K562 (cell line): ENCODE data around the gene FHIT. TPM values are rescaled to one million over a fixed set of nuclear protein-coding genes. Genes with fewer than 3 reads are reported as not detected.

Experiments used
- ATAC-seq: fragments of 200-7000 bp; cut with Tn5 transposase; 3 replicates; pipeline ENCODE4 v1.9.1; 2020; ENCODE audit warnings: moderate library complexity
- BruUV-seq: library from RNA; stranded (reverse); fragments of 400-500 nt; replicated peaks from 2 replicates; lab custom pipeline; 2021; lab: Mats Ljungman, UMichigan
- CTCF ChIA-PET: fragments of 300-600 bp; formaldehyde crosslinking; extraction: SDS; loops from one replicate; lab custom pipeline; 2021; ENCODE audit warnings: low intra/inter-chr PET ratio; lab: Yijun Ruan, JAX
- POLR2A ChIA-PET: fragments of 300-600, 350-650 bp; sonication (Branson Sonifier 250); formaldehyde crosslinking; extraction: SDS; loops from one replicate; lab custom pipeline; 2021; ENCODE audit warnings: antibody characterized with exemption, inconsistent platforms; lab: Yijun Ruan, JAX
- DNase-seq, 4 experiments: peaks; one replicate each; pipeline versions ENCODE4 v3.0.0 to v3.0.0-alpha.2; 2011 to 2018; ENCODE audit warnings: low spot score in 3 of 4, mixed read lengths in 3 of 4; ENCODE audit errors: extremely low read depth in 1 of 4
- FAIRE-seq: peaks from 2 replicates; lab custom pipeline; 2011; peaks lifted over from hg19 to GRCh38; lab: Jason Lieb, UNC
- H2AFZ ChIP-seq: 2 replicates; pipeline ENCODE4 v1.6.0; 2011; ENCODE audit warnings: low read depth, low read length, control low read depth, inconsistent platforms
- H3K27ac ChIP-seq: fragments of 200-600 bp; 3 replicates; pipeline ENCODE4 v1.8.0; 2011; ENCODE audit warnings: low read depth, mild to moderate bottlenecking, control low read depth, inconsistent platforms, low read length, moderate library complexity, mixed read lengths; ENCODE audit errors: extremely low read depth
- H3K27me3 ChIP-seq, 2 experiments: fragments of 300-600 bp in 1 of 2; 2 replicates in 1 of 2; 3 replicates in 1 of 2; pipeline versions ENCODE4 v1.6.0 to v1.8.0; 2011; ENCODE audit warnings: inconsistent platforms in 2 of 2, low read length in 2 of 2, mild to moderate bottlenecking in 1 of 2, mixed read lengths in 1 of 2, moderate library complexity in 1 of 2; ENCODE audit not compliant: control insufficient read depth in 2 of 2, insufficient read depth in 2 of 2
- H3K36me3 ChIP-seq: fragments of 300-600 bp; 3 replicates; pipeline ENCODE4 v1.8.0; 2011; ENCODE audit warnings: mild to moderate bottlenecking, low read length, inconsistent platforms; ENCODE audit not compliant: control insufficient read depth, insufficient read depth
- H3K4me1 ChIP-seq, 2 experiments: fragments of 200-600 bp in 1 of 2; replicated peaks in 1 of 2; 2 replicates in 1 of 2; 3 replicates in 1 of 2; pipeline versions ENCODE4 v1.5.1 to v1.8.0; 2011; ENCODE audit warnings: inconsistent platforms in 2 of 2, low read length in 2 of 2, mild to moderate bottlenecking in 1 of 2, mixed read lengths in 1 of 2, moderate library complexity in 1 of 2; ENCODE audit not compliant: control insufficient read depth in 2 of 2, insufficient read depth in 2 of 2
- H3K4me2 ChIP-seq: 2 replicates; pipeline ENCODE4 v1.6.1; 2011; ENCODE audit warnings: low read length, control low read depth, inconsistent platforms, mixed read lengths; ENCODE audit not compliant: insufficient read depth
- H3K4me3 ChIP-seq: fragments of 200-600 bp; sonication (generic), shearing (Covaris generic); 2 replicates; pipeline ENCODE4 v1.5.1; 2016; ENCODE audit warnings: control low read depth, inconsistent platforms
- H3K79me2 ChIP-seq: fragments of 200-600 bp; 3 replicates; pipeline ENCODE4 v1.8.0; 2011; ENCODE audit warnings: low read length, inconsistent platforms; ENCODE audit not compliant: control insufficient read depth, insufficient read depth
- H3K9ac ChIP-seq, 2 experiments: 2 replicates each; pipeline versions ENCODE4 v1.6.0 to v1.6.1; 2011; ENCODE audit warnings: low read depth in 2 of 2, low read length in 2 of 2, control low read depth in 1 of 2, inconsistent platforms in 1 of 2, mild to moderate bottlenecking in 1 of 2, mixed read lengths in 1 of 2; ENCODE audit not compliant: insufficient read depth in 1 of 2
- H3K9me1 ChIP-seq: one replicate; pipeline ENCODE4 v1.6.0; 2011; ENCODE audit warnings: inconsistent platforms, mild to moderate bottlenecking, low read length, moderate library complexity; ENCODE audit not compliant: control insufficient read depth, insufficient read depth
- H3K9me3 ChIP-seq: replicated peaks from 2 replicates; pipeline ENCODE4 v1.5.1; 2011; ENCODE audit warnings: low read depth, low read length, inconsistent platforms; ENCODE audit not compliant: control insufficient read depth, insufficient read depth
- H4K20me1 ChIP-seq: replicated peaks from 2 replicates; pipeline ENCODE4 v1.6.1; 2011; ENCODE audit warnings: low read length, inconsistent platforms, mixed read lengths; ENCODE audit not compliant: control insufficient read depth, insufficient read depth
- CBX8 ChIP-seq: fragments of 200-600 bp; sonication (generic); IDR thresholded peaks from 2 replicates; pipeline ENCODE4 v1.6.1; 2012; ENCODE audit warnings: borderline replicate concordance, mixed run types, low read depth, mild to moderate bottlenecking, moderate library complexity, mixed read lengths, low read length, control low read depth, inconsistent platforms; ENCODE audit not compliant: poor library complexity, severe bottlenecking; ENCODE audit errors: extremely low read depth
- GTF2F1 ChIP-seq: IDR thresholded peaks from 2 replicates; pipeline ENCODE4 v1.6.1; 2011; ENCODE audit warnings: low read depth, low read length, improper control_type of control experiment
- MIER1 ChIP-seq: fragments of 450-650 bp; IDR thresholded peaks from 2 replicates; pipeline ENCODE4 v1.6.1; 2016; ENCODE audit warnings: antibody characterized with exemption, mild to moderate bottlenecking, low read depth
- TCF3 ChIP-seq: sonication (generic); formaldehyde crosslinking; IDR thresholded peaks from 2 replicates; pipeline ENCODE4 v1.4.0; 2020; ENCODE audit warnings: mild to moderate bottlenecking, missing genetic modification reagents
- ZC3H11A ChIP-seq: IDR thresholded peaks from 2 replicates; pipeline ENCODE4 v1.6.1; 2012; ENCODE audit warnings: low read depth, low read length, improper control_type of control experiment
- ZNF224 ChIP-seq: sonication (generic); formaldehyde crosslinking; IDR thresholded peaks from 2 replicates; pipeline ENCODE4 v1.8.0; 2022; ENCODE audit warnings: mild to moderate bottlenecking, missing genetic modification reagents
- ZNF583 ChIP-seq: fragments of 250-450 bp; sonication (Bioruptor Pico); IDR thresholded peaks from 2 replicates; pipeline ENCODE4 v1.4.0; 2020
- WGBS: fragments of 100-300 bp; shearing (Covaris generic); methylation state at CpG from one replicate; pipeline ENCODE4 v1.1.6; 2016; ENCODE audit warnings: low coverage, mixed read lengths; ENCODE audit not compliant: insufficient coverage; ENCODE audit errors: missing lambda C conversion rate; 5-methylcytosine and 5-hydroxymethylcytosine counted together
- in situ Hi-C: fragments of 300-500 bp; cut with MboI; formaldehyde crosslinking; loops from 4 replicates; pipeline ENCODE4 v1.15.0; 2018; ENCODE audit warnings: inconsistent platforms, mixed read lengths
- intact Hi-C: fragments of 100-400 bp; cut with micrococcal nuclease; formaldehyde crosslinking; loops from 2 replicates; pipeline ENCODE4 v1.14.2; 2022
- polyA plus RNA-seq, 8 experiments: library from polyadenylated mRNA; depleted of rRNA in 4 of 8; stranded (reverse) in 5 of 8; unstranded in 3 of 8; fragments of >200 nt; fragmentation: Nextera tagmentation in 2 of 8; fragmentation: Illumina TruSeq in 1 of 8; extraction: Ambion mirVana in 2 of 8; extraction: Trizol in 1 of 8; gene quantifications; 2 replicates each; pipeline versions ENCODE4 v1.2.1 to v1.2.3, GENCODE V29; 2011 to 2014; ENCODE audit warnings: inconsistent platforms in 1 of 8, missing spikeins in 1 of 8
- total RNA-seq, 7 experiments: library from RNA; depleted of rRNA in 6 of 7; stranded (reverse); fragments of >200 nt in 6 of 7; fragmentation: Illumina TruSeq in 2 of 7; extraction: Trizol in 2 of 7; gene quantifications; 2 replicates each; pipeline versions ENCODE4 v1.2.1 to v1.2.3, GENCODE V29; 2011 to 2021; ENCODE audit warnings: low replicate concordance in 1 of 7
- TF ChIP-seq, protein P1 (sequence below): sonication (generic); formaldehyde crosslinking; IDR thresholded peaks from 2 replicates; pipeline ENCODE4 v1.8.1; 2022; ENCODE audit warnings: missing genetic modification reagents
- TF ChIP-seq, protein P2 (sequence below): fragments of 250-450 bp; sonication (Bioruptor Pico); IDR thresholded peaks from 2 replicates; pipeline ENCODE4 v1.9.0; 2021; ENCODE audit warnings: mild to moderate bottlenecking
- TF ChIP-seq, protein P3 (sequence below): IDR thresholded peaks from 2 replicates; pipeline ENCODE4 v1.6.1; 2011; ENCODE audit not compliant: insufficient read length; ENCODE audit errors: extremely low read depth
- TF ChIP-seq, protein P4 (sequence below): fragments of 250-450 bp; sonication (Bioruptor Pico); IDR thresholded peaks from 2 replicates; pipeline ENCODE4 v1.8.0; 2022; ENCODE audit warnings: moderate library complexity, mild to moderate bottlenecking, inconsistent platforms
- TF ChIP-seq, protein P5 (sequence below): fragments of 450-650 bp; formaldehyde crosslinking; IDR thresholded peaks from 2 replicates; pipeline ENCODE4 v1.4.0; 2022; ENCODE audit warnings: missing genetic modification characterization
- TF ChIP-seq, protein P6 (sequence below): IDR thresholded peaks from 3 replicates; pipeline ENCODE4 v1.6.1; 2011; ENCODE audit warnings: borderline replicate concordance, mild to moderate bottlenecking, moderate library complexity; ENCODE audit not compliant: insufficient read length; ENCODE audit errors: extremely low read depth
- TF ChIP-seq, protein P7 (sequence below): fragments of 250-450 bp; sonication (Bioruptor Pico); IDR thresholded peaks from 2 replicates; pipeline ENCODE4 v1.4.0; 2020; ENCODE audit warnings: mild to moderate bottlenecking, moderate library complexity

The FHIT gene
- total and polyA plus RNA-seq, 9 of the 15 experiments (the other 6 are each of a cell fraction or from before 2014, with no cell fraction given) = 1.7 to 9.1 (median 4.3) TPM

DNA sequence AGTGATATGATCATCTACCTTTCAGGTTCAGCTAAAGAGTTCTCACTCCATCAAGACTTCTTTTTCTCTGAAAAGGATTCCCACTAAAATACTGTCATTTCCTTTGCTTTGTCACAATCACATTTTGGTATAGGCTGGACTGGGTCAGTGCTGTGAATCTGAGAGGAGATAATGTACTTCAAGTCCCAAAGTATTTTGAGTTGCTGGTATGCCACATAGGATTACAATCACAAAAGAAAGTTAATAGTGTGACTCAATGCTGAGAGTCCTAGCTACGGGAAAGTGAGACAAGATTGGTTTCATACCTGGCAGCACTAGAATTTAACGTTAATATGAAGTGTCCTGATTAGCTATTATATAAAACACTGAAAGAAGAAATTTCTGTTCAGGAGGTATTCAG is 1073.5 kb downstream of the FHIT start:
- no peaks in the 10 kb centered on the region for H3K9me1 ChIP-seq
- ATAC-seq (no peak), DNase-seq (no peak), FAIRE-seq (no peak)
- H3K4me1 ChIP-seq = no peaks in the 10 kb centered on the region
- intact Hi-C loops (no loop called here), in situ Hi-C loops (no loop called here)
- 51% methylated on average over 2 of the region's 2 CpGs for WGBS
- H2AFZ ChIP-seq = no peak overlapping the region
- no peaks in the 10 kb centered on the region for H3K27me3 ChIP-seq
- no peak overlapping the region for H3K27ac ChIP-seq
- no peaks in the 10 kb centered on the region for H3K79me2 ChIP-seq
- H3K4me2 ChIP-seq = no peak overlapping the region
- no peak overlapping the region for H3K9ac ChIP-seq
- CTCF ChIA-PET = no interaction called here
- H4K20me1 ChIP-seq = no peaks in the 10 kb centered on the region
- no peak overlapping the region for H3K4me3 ChIP-seq
- BruUV-seq = no TSS peak
- H3K36me3 ChIP-seq = no peaks in the 10 kb centered on the region
- no peaks in the 10 kb centered on the region for H3K9me3 ChIP-seq
- POLR2A ChIA-PET = no interaction called here
- TF ChIP-seq, protein P1, sequence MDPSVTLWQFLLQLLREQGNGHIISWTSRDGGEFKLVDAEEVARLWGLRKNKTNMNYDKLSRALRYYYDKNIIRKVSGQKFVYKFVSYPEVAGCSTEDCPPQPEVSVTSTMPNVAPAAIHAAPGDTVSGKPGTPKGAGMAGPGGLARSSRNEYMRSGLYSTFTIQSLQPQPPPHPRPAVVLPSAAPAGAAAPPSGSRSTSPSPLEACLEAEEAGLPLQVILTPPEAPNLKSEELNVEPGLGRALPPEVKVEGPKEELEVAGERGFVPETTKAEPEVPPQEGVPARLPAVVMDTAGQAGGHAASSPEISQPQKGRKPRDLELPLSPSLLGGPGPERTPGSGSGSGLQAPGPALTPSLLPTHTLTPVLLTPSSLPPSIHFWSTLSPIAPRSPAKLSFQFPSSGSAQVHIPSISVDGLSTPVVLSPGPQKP = no peak
- TF ChIP-seq, protein P2, sequence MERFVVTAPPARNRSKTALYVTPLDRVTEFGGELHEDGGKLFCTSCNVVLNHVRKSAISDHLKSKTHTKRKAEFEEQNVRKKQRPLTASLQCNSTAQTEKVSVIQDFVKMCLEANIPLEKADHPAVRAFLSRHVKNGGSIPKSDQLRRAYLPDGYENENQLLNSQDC (CRISPR knock-in tag) = no peak
- TF ChIP-seq, protein P3, sequence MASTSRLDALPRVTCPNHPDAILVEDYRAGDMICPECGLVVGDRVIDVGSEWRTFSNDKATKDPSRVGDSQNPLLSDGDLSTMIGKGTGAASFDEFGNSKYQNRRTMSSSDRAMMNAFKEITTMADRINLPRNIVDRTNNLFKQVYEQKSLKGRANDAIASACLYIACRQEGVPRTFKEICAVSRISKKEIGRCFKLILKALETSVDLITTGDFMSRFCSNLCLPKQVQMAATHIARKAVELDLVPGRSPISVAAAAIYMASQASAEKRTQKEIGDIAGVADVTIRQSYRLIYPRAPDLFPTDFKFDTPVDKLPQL = no peak
- TF ChIP-seq ZNF224 (CRISPR knock-in tag) (no peak), GTF2F1 (no peak), TCF3 (CRISPR knock-in tag) (no peak), MIER1 (no peak), ZNF583 (CRISPR knock-in tag) (no peak), CBX8 (no peak), ZC3H11A (no peak)
- TF ChIP-seq, protein P4, sequence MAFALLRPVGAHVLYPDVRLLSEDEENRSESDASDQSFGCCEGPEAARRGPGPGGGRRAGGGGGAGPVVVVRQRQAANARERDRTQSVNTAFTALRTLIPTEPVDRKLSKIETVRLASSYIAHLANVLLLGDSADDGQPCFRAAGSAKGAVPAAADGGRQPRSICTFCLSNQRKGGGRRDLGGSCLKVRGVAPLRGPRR (CRISPR knock-in tag) = no peak
- TF ChIP-seq, protein P5, sequence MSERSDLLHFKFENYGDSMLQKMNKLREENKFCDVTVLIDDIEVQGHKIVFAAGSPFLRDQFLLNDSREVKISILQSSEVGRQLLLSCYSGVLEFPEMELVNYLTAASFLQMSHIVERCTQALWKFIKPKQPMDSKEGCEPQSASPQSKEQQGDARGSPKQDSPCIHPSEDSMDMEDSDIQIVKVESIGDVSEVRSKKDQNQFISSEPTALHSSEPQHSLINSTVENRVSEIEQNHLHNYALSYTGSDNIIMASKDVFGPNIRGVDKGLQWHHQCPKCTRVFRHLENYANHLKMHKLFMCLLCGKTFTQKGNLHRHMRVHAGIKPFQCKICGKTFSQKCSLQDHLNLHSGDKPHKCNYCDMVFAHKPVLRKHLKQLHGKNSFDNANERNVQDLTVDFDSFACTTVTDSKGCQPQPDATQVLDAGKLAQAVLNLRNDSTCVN (CRISPR knock-in tag) = no peak
- TF ChIP-seq, protein P6, sequence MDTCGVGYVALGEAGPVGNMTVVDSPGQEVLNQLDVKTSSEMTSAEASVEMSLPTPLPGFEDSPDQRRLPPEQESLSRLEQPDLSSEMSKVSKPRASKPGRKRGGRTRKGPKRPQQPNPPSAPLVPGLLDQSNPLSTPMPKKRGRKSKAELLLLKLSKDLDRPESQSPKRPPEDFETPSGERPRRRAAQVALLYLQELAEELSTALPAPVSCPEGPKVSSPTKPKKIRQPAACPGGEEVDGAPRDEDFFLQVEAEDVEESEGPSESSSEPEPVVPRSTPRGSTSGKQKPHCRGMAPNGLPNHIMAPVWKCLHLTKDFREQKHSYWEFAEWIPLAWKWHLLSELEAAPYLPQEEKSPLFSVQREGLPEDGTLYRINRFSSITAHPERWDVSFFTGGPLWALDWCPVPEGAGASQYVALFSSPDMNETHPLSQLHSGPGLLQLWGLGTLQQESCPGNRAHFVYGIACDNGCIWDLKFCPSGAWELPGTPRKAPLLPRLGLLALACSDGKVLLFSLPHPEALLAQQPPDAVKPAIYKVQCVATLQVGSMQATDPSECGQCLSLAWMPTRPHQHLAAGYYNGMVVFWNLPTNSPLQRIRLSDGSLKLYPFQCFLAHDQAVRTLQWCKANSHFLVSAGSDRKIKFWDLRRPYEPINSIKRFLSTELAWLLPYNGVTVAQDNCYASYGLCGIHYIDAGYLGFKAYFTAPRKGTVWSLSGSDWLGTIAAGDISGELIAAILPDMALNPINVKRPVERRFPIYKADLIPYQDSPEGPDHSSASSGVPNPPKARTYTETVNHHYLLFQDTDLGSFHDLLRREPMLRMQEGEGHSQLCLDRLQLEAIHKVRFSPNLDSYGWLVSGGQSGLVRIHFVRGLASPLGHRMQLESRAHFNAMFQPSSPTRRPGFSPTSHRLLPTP = no peak
- TF ChIP-seq, protein P7, sequence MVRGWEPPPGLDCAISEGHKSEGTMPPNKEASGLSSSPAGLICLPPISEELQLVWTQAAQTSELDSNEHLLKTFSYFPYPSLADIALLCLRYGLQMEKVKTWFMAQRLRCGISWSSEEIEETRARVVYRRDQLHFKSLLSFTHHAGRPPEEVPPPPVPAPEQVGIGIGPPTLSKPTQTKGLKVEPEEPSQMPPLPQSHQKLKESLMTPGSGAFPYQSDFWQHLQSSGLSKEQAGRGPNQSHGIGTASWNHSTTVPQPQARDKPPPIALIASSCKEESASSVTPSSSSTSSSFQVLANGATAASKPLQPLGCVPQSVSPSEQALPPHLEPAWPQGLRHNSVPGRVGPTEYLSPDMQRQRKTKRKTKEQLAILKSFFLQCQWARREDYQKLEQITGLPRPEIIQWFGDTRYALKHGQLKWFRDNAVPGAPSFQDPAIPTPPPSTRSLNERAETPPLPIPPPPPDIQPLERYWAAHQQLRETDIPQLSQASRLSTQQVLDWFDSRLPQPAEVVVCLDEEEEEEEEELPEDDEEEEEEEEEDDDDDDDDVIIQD (CRISPR knock-in tag) = no peak
